Retinal pigment epithelial cell (primary cell): ENCODE measurements around the gene LRRC56.
A peak's percentile ranks its signal among the peaks of the same experiment; 100 is the strongest.

ENCODE experiments used
- DNase-seq: peaks from one replicate; pipeline ENCODE4 v3.0.0-alpha.2; 2010; ENCODE audit warnings: low read depth
- H3K4me3 ChIP-seq: 2 replicates; pipeline ENCODE4 v1.5.1; 2011; ENCODE audit warnings: mild to moderate bottlenecking, low read length, control low read depth, moderate library complexity
- CTCF ChIP-seq: conservative IDR thresholded peaks from 2 replicates; pipeline ENCODE4 v1.5.1; 2011; ENCODE audit warnings: low read depth, low read length, control low read depth, inconsistent platforms

Gene LRRC56

GRCh38 chr11:536841-537621 is at the start of gene LRRC56:
Gene LRRC56, plus strand, starts transcription at chr11:537527. Its CDS starts 3,158 bp downstream, at chr11:540685.
- DNase-seq: peak; percentile 36
- peak within 1 kb of the TSS; percentile 38 for H3K4me3 ChIP-seq
- no peak for TF ChIP-seq CTCF

GRCh38 chr11:487571-488021 is 49.7 kb upstream of the LRRC56 start:
- no peak for TF ChIP-seq CTCF
- no peak for DNase-seq
- no peak overlapping the region for H3K4me3 ChIP-seq

- no peak overlapping the region for H3K4me3 ChIP-seq
- no peak for TF ChIP-seq CTCF
- no peak for DNase-seq
Measured at GRCh38 chr11:488062-488461, 49.3 kb upstream of the LRRC56 start.

- no peak overlapping the region for H3K4me3 ChIP-seq
- TF ChIP-seq CTCF: no peak
- no peak for DNase-seq
Measured at GRCh38 chr11:488579-488978, 48.7 kb upstream of the LRRC56 start.

GRCh38 chr11:488992-489391 is 48.3 kb upstream of the LRRC56 start:
- no peak overlapping the region for H3K4me3 ChIP-seq
- TF ChIP-seq CTCF: no peak
- no peak for DNase-seq

- no peak for TF ChIP-seq CTCF
- no peak for DNase-seq
- H3K4me3 ChIP-seq: no peak overlapping the region
Measured at GRCh38 chr11:489610-490185, 47.6 kb upstream of the LRRC56 start.
